ENCODE measurements around the gene QPCT.

GRCh38 chr2:37394796-37395555, 50.5 kb downstream of the QPCT start:
- TF ChIP-seq CTCF (IDR thresholded peaks at IDR 0.05; ENCODE audit: low read depth, low read length) (no peak), POLR2A (IDR thresholded peaks at IDR 0.05; ENCODE audit: extremely low read depth, insufficient read length) (no peak), MYC (IDR thresholded peaks at IDR 0.05; ENCODE audit: low read depth, low read length) (no peak), MAX (IDR thresholded peaks at IDR 0.05; ENCODE audit: low read depth, low read length) (no peak)
